ENCODE results near the gene COX5B.

- no peak for TF ChIP-seq ZBTB40 (IDR thresholded peaks at IDR 0.05; ENCODE audit: borderline replicate concordance)
- TF ChIP-seq CTCF (IDR thresholded peaks at IDR 0.05 in 2 of 3, conservative IDR thresholded peaks at IDR 0.05 in 1 of 3; ENCODE audit: control insufficient read depth in 2 of 3, extremely low read depth in 1 of 3, insufficient read depth in 1 of 3, low read depth in 3 of 3, low read length in 3 of 3) = no peak
- TF ChIP-seq KDM1A (IDR thresholded peaks at IDR 0.05; ENCODE audit: borderline replicate concordance) = no peak
- TF ChIP-seq ZZZ3 (IDR thresholded peaks at IDR 0.05; ENCODE audit: control insufficient read depth, insufficient read length, low read depth) = no peak
- no peak for TF ChIP-seq NKRF (conservative IDR thresholded peaks at IDR 0.05)
- TF ChIP-seq NRF1 (conservative IDR thresholded peaks at IDR 0.05; ENCODE audit: low read depth, low read length) = no peak
- TF ChIP-seq SMC3 (IDR thresholded peaks at IDR 0.05; ENCODE audit: borderline replicate concordance, low read length) = no peak
- no peak for TF ChIP-seq GABPA (IDR thresholded peaks at IDR 0.05; ENCODE audit: low read depth)
- TF ChIP-seq MTA2 (IDR thresholded peaks at IDR 0.05; ENCODE audit: low read depth) = no peak
Measured at GRCh38 chr2:97678298-97678697, 32.4 kb downstream of the COX5B start.
